Measurements from ENCODE around the gene GRM2. TPM values are rescaled to one million over a fixed set of nuclear protein-coding genes. Genes with fewer than 3 reads are reported as not detected.
A peak's percentile ranks its signal among the peaks of the same experiment; 100 is the strongest.

Gene GRM2
- total RNA-seq, 4 donors from 2014 or later: 0.30 to 1.8 (median 0.48) TPM; not detected in 1

GRCh38 chr3:51669241-51670052 is 37.4 kb upstream of the GRM2 start:
- Histone ChIP-seq H3K4me1 (peaks cover 6 to 9% of the 10 kb centered on the region in 2 donors), H3K27me3 (no peaks in the 10 kb centered on the region), H3K27ac (peak overlapping the region in 1 of 2 donors; percentile 14), H3K9me3 (no peaks in the 10 kb centered on the region), H3K4me3 (no peak overlapping the region), H3K36me3 (no peaks in the 10 kb centered on the region)
- TF ChIP-seq CTCF (IDR thresholded peaks at IDR 0.05) (peak; percentile 88 to 95 (median 90)), POLR2A (IDR thresholded peaks at IDR 0.05) (no peak)
- intact Hi-C loops (cut with DNase I; ENCODE audit: low total_unique reads): loop anchor here (5.0 kb wide), 1 partner anchor 167 kb away; the partner anchor contains the start of gene DCAF1
- peak; percentile 84 for DNase-seq

- no peak for TF ChIP-seq POLR2A (IDR thresholded peaks at IDR 0.05)
- no peak for TF ChIP-seq CTCF (IDR thresholded peaks at IDR 0.05)
- peak overlapping the region; percentile 59 to 96 for H3K4me3 ChIP-seq
- intact Hi-C loops (cut with DNase I; ENCODE audit: low total_unique reads): no loop called here
- peak overlapping the region; percentile 85 to 86 for H3K27ac ChIP-seq
- H3K36me3 ChIP-seq: no peaks in the 10 kb centered on the region
- no peaks in the 10 kb centered on the region for H3K9me3 ChIP-seq
- H3K27me3 ChIP-seq: no peaks in the 10 kb centered on the region
- H3K4me1 ChIP-seq: peaks cover 6 to 9% of the 10 kb centered on the region in 2 donors
- DNase-seq: no peak
Measured at GRCh38 chr3:51670053-51670822, 36.6 kb upstream of the GRM2 start.

- intact Hi-C loops (cut with DNase I; ENCODE audit: low total_unique reads): no loop called here
- Histone ChIP-seq H3K4me3 (peak within 1 kb of the TSS; percentile 59 to 96), H3K4me1 (peaks cover 6 to 9% of the 10 kb centered on the region in 2 donors), H3K36me3 (no peaks in the 10 kb centered on the region), H3K27me3 (no peaks in the 10 kb centered on the region), H3K27ac (peak within 1 kb of the TSS; percentile 85 to 86), H3K9me3 (no peaks in the 10 kb centered on the region)
- TF ChIP-seq POLR2A (IDR thresholded peaks at IDR 0.05) (peak; percentile 82 to 91), CTCF (IDR thresholded peaks at IDR 0.05) (peak in 2 of 4 experiments; percentile 6 to 23)
- peak; percentile 81 to 88 for DNase-seq
Measured at GRCh38 chr3:51670823-51671733, 35.8 kb upstream of the GRM2 start, which contains the start of gene TEX264. Gene TEX264, plus strand, starts transcription at chr3:51671252. Its CDS starts 3,053 bp downstream, at chr3:51674305.

GRCh38 chr3:51671734-51672475 is 35.0 kb upstream of the GRM2 start:
- DNase-seq: peak; percentile 61 to 62
- H3K36me3 ChIP-seq: no peaks in the 10 kb centered on the region
- peak in 1 of 2 donors; percentile 9 for TF ChIP-seq POLR2A (IDR thresholded peaks at IDR 0.05)
- TF ChIP-seq CTCF (IDR thresholded peaks at IDR 0.05): no peak
- H3K9me3 ChIP-seq: no peaks in the 10 kb centered on the region
- peak overlapping the region; percentile 85 to 86 for H3K27ac ChIP-seq
- peak overlapping the region; percentile 59 to 96 for H3K4me3 ChIP-seq
- peaks cover 6 to 9% of the 10 kb centered on the region in 2 donors for H3K4me1 ChIP-seq
- intact Hi-C loops (cut with DNase I; ENCODE audit: low total_unique reads): no loop called here
- no peaks in the 10 kb centered on the region for H3K27me3 ChIP-seq

Data from uterus (tissue), 4 donors.